GM12878 (cell line): Measurements from ENCODE around the gene HMCN1. TPM values are rescaled to one million over a fixed set of nuclear protein-coding genes. Genes with fewer than 3 reads are reported as not detected.

Source experiments
- ATAC-seq: fragments of 200-7000 bp; cut with Tn5 transposase; 3 replicates; pipeline ENCODE4 v1.9.1; 2020; ENCODE audit warnings: mild to moderate bottlenecking, moderate library complexity
- BruUV-seq: library from RNA; stranded (reverse); fragments of 400-500 nt; replicated peaks from 2 replicates; lab custom pipeline; 2021; lab: Mats Ljungman, UMichigan
- CTCF ChIA-PET: fragments of 300-600 bp; sonication (Branson Sonifier 250); formaldehyde crosslinking; extraction: SDS; loops from one replicate; lab custom pipeline; 2021; ENCODE audit warnings: inconsistent platforms; lab: Yijun Ruan, JAX
- POLR2A ChIA-PET: fragments of 350-600 bp; formaldehyde crosslinking; extraction: SDS; loops from one replicate; lab custom pipeline; 2021; ENCODE audit warnings: inconsistent platforms; lab: Charles Lee
- RAD21 ChIA-PET: fragments of 300-600 bp; sonication (Branson Sonifier 250); formaldehyde crosslinking; loops from one replicate; lab custom pipeline; 2023; ENCODE audit warnings: antibody characterized with exemption; ENCODE audit not compliant: unreplicated experiment; lab: Charles Lee
- SMC1A ChIA-PET: fragments of 300-600 bp; sonication (Branson Sonifier 250); formaldehyde crosslinking; loops from one replicate; lab custom pipeline; 2023; ENCODE audit not compliant: unreplicated experiment, uncharacterized antibody; lab: Charles Lee
- DNase-seq: peaks from one replicate; pipeline ENCODE4 v3.0.0-alpha.2; 2011; ENCODE audit warnings: low read depth, low spot score
- FAIRE-seq: peaks from 3 replicates; lab custom pipeline; 2011; peaks lifted over from hg19 to GRCh38; lab: Jason Lieb, UNC
- H2AFZ ChIP-seq: 2 replicates; pipeline ENCODE4 v1.6.0; 2011; ENCODE audit warnings: low read depth, low read length, control low read depth; ENCODE audit not compliant: control insufficient read depth
- H3K27ac ChIP-seq: 2 replicates; pipeline ENCODE4 v1.5.1; 2011; ENCODE audit warnings: control low read depth; ENCODE audit not compliant: control insufficient read depth, insufficient read depth
- H3K27me3 ChIP-seq, 2 experiments: replicated peaks in 1 of 2; 2 replicates each; pipeline versions ENCODE4 v1.6.0 to v1.6.1; 2011; ENCODE audit warnings: low read length in 1 of 2; ENCODE audit not compliant: control insufficient read depth in 2 of 2, insufficient read depth in 2 of 2
- H3K36me3 ChIP-seq, 2 experiments: 2 replicates each; pipeline ENCODE4 v1.5.1; 2011; ENCODE audit warnings: low read length in 1 of 2; ENCODE audit not compliant: control insufficient read depth in 2 of 2, insufficient read depth in 2 of 2
- H3K4me1 ChIP-seq: 2 replicates; pipeline ENCODE4 v1.6.1; 2011; ENCODE audit warnings: mild to moderate bottlenecking, low read length, moderate library complexity, mixed read lengths; ENCODE audit not compliant: control insufficient read depth, insufficient read depth
- H3K4me2 ChIP-seq: 2 replicates; pipeline ENCODE4 v1.6.0; 2011; ENCODE audit warnings: control low read depth; ENCODE audit not compliant: control insufficient read depth, insufficient read depth
- H3K4me3 ChIP-seq: fragments of 200-600 bp; sonication (generic); 2 replicates; pipeline ENCODE4 v1.5.1; 2016
- H3K79me2 ChIP-seq: 2 replicates; pipeline ENCODE4 v1.6.0; 2011; ENCODE audit warnings: low read length; ENCODE audit not compliant: control insufficient read depth, insufficient read depth
- H3K9ac ChIP-seq: 2 replicates; pipeline ENCODE4 v1.8.0; 2011; ENCODE audit warnings: low read length, control low read depth, mixed read lengths; ENCODE audit not compliant: control insufficient read depth, insufficient read depth
- H3K9me3 ChIP-seq: replicated peaks from 3 replicates; pipeline ENCODE4 v1.5.1; 2011; ENCODE audit warnings: mild to moderate bottlenecking, low read length; ENCODE audit not compliant: control insufficient read depth, insufficient read depth
- H4K20me1 ChIP-seq: 2 replicates; pipeline ENCODE4 v1.6.0; 2011; ENCODE audit not compliant: control insufficient read depth, insufficient read depth
- ATF2 ChIP-seq: IDR thresholded peaks from 2 replicates; pipeline ENCODE4 v1.6.1; 2012; ENCODE audit warnings: low read length, inconsistent platforms
- ATF7 ChIP-seq: fragments of 450-650 bp; IDR thresholded peaks from 2 replicates; pipeline ENCODE4 v1.6.1; 2016; ENCODE audit warnings: low read depth, mild to moderate bottlenecking
- CUX1 ChIP-seq: IDR thresholded peaks from 2 replicates; pipeline ENCODE4 v1.6.1; 2012; ENCODE audit warnings: improper control_type of control experiment, low read depth, low read length; ENCODE audit not compliant: insufficient replicate concordance
- E2F4 ChIP-seq: IDR thresholded peaks from 2 replicates; pipeline ENCODE4 v1.6.1; 2012; ENCODE audit warnings: low read depth, low read length, improper control_type of control experiment
- MEF2B ChIP-seq: fragments of 450-650 bp; IDR thresholded peaks from 2 replicates; pipeline ENCODE4 v1.6.1; 2018; ENCODE audit warnings: mild to moderate bottlenecking, moderate library complexity; ENCODE audit not compliant: partially characterized antibody, poor library complexity, severe bottlenecking
- MXI1 ChIP-seq: fragments of 150-350 bp; IDR thresholded peaks from 2 replicates; pipeline ENCODE4 v1.6.1; 2011; ENCODE audit warnings: low read depth, mild to moderate bottlenecking, inconsistent platforms, low read length, improper control_type of control experiment
- MYB ChIP-seq: fragments of 150-350 bp; IDR thresholded peaks from 2 replicates; pipeline ENCODE4 v1.6.1; 2014; ENCODE audit warnings: mild to moderate bottlenecking, low read depth, low read length, borderline replicate concordance
- MYC ChIP-seq: IDR thresholded peaks from 2 replicates; pipeline ENCODE4 v1.6.1; 2011; ENCODE audit warnings: mild to moderate bottlenecking, low read length, moderate library complexity, inconsistent platforms; ENCODE audit not compliant: insufficient read depth, insufficient replicate concordance, insufficient read length, severe bottlenecking
- NRF1 ChIP-seq: conservative IDR thresholded peaks from 2 replicates; pipeline ENCODE4 v1.6.1; 2011; ENCODE audit warnings: mild to moderate bottlenecking, low read depth, low read length, improper control_type of control experiment
- RELA ChIP-seq: fragments of 450-650 bp; IDR thresholded peaks from 2 replicates; pipeline ENCODE4 v1.8.0; 2014; ENCODE audit warnings: borderline replicate concordance; ENCODE audit not compliant: partially characterized antibody
- SP1 ChIP-seq: IDR thresholded peaks from one replicate; pipeline ENCODE4 v1.6.1; 2011; ENCODE audit warnings: low read depth, low read length
- TCF12 ChIP-seq: IDR thresholded peaks from 2 replicates; pipeline ENCODE4 v1.6.1; 2011; ENCODE audit warnings: low read depth, mild to moderate bottlenecking, low read length
- ZBTB11 ChIP-seq: fragments of 450-650 bp; formaldehyde crosslinking; IDR thresholded peaks from 2 replicates; pipeline ENCODE4 v1.5.0; 2022; ENCODE audit warnings: mild to moderate bottlenecking, missing genetic modification characterization
- WGBS: methylation state at CpG from one replicate; pipeline ENCODE4 v1.1.6; 2016; ENCODE audit warnings: low lambda C conversion rate; ENCODE audit not compliant: insufficient replicate concordance, insufficient coverage; ENCODE audit errors: missing lambda C conversion rate; 5-methylcytosine and 5-hydroxymethylcytosine counted together
- in situ Hi-C: fragments of 300-500 bp; cut with MboI; formaldehyde crosslinking; loops from 9 replicates; pipeline ENCODE4 v1.14.3; 2018; ENCODE audit warnings: mixed read lengths
- intact Hi-C: fragments of 100-400 bp; cut with micrococcal nuclease; formaldehyde crosslinking; loops from one replicate; pipeline ENCODE4 v1.14.2; 2022; ENCODE audit not compliant: unreplicated experiment
- polyA plus RNA-seq, 11 experiments: library from polyadenylated mRNA; depleted of rRNA in 4 of 11; unstranded in 6 of 11; stranded (reverse) in 5 of 11; fragments of >200 nt; fragmentation: Nextera tagmentation in 4 of 11; fragmentation: Illumina TruSeq in 1 of 11; extraction: Ambion mirVana in 4 of 11; extraction: Trizol in 1 of 11; gene quantifications; 1 replicate in 1 of 11; 2 replicates in 10 of 11; pipeline versions ENCODE4 v1.2.1 to v1.2.3, GENCODE V29; 2011 to 2016; ENCODE audit warnings: inconsistent platforms in 2 of 11, missing spikeins in 2 of 11, low read depth in 1 of 11
- total RNA-seq, 4 experiments: library from RNA; depleted of rRNA in 3 of 4; stranded (reverse); fragments of >200 nt in 3 of 4; fragmentation: Illumina TruSeq in 1 of 4; extraction: Trizol in 1 of 4; gene quantifications; 2 replicates each; pipeline versions ENCODE4 v1.2.1 to v1.2.3, GENCODE V29; 2013 to 2021

Gene HMCN1
- total and polyA plus RNA-seq, 10 of the 15 experiments (the other 5 are each of a cell fraction or from before 2014, with no cell fraction given), result under 0.01 to 0.07 TPM; not detected in 8

- SMC1A ChIA-PET, result interaction anchor here (1.5 kb wide), 1 partner anchor 21 kb away, joined by 3 read pairs; no protein-coding TSS in a partner anchor
- peak; percentile 28 for DNase-seq
- FAIRE-seq, result peak; percentile 41
- no peaks in the 10 kb centered on the region for H3K9me3 ChIP-seq
- intact Hi-C loops (loop anchor here (5.0 kb wide), 1 partner anchor 104 kb away; no protein-coding TSS in a partner anchor), in situ Hi-C loops (no loop called here)
- POLR2A ChIA-PET, result no interaction called here
- H4K20me1 ChIP-seq, result no peaks in the 10 kb centered on the region
- 0% methylated on average over 2 of the region's 2 CpGs for WGBS
- no peaks in the 10 kb centered on the region for H3K36me3 ChIP-seq
- H2AFZ ChIP-seq, result no peak overlapping the region
- H3K4me2 ChIP-seq, result no peak overlapping the region
- CTCF ChIA-PET, result no interaction called here
- no peaks in the 10 kb centered on the region for H3K4me1 ChIP-seq
- no peaks in the 10 kb centered on the region for H3K79me2 ChIP-seq
- peaks cover 0 to 1% of the 10 kb centered on the region in 2 experiments; a peak in 1 of 4 replicates for H3K27me3 ChIP-seq
- BruUV-seq, result no TSS peak
- no peak overlapping the region for H3K4me3 ChIP-seq
- RAD21 ChIA-PET, result no interaction called here
- H3K27ac ChIP-seq, result no peak overlapping the region
- no peak overlapping the region for H3K9ac ChIP-seq
- peak; percentile 95 for ATAC-seq
- TF ChIP-seq CUX1 (no peak), TCF12 (no peak), MEF2B (peak; percentile 93), MXI1 (no peak), RELA (no peak), ZBTB11 (CRISPR knock-in tag) (no peak), NRF1 (no peak), MYC (no peak), MYB (no peak), SP1 (no peak), ATF7 (peak; percentile 68), ATF2 (peak; percentile 92), E2F4 (no peak)
Observed at GRCh38 chr1:186078245-186078644, 344.1 kb downstream of the HMCN1 start.
